Psoas muscle (tissue), 8 donors: Measurements from ENCODE around the gene GGT7. TPM values are rescaled to one million over a fixed set of nuclear protein-coding genes. Genes with fewer than 3 reads are reported as not detected.

Experiments
- ATAC-seq, 4 donors: fragments of 200-7000 bp; cut with Tn5 transposase; one replicate each; pipeline ENCODE4 v1.9.1; 2020; ENCODE audit warnings: moderate library complexity in 3 of 4, mild to moderate bottlenecking in 2 of 4
- DNase-seq, 2 donors: peaks; one replicate each; pipeline ENCODE4 v3.0.0-alpha.2; 2020
- H3K27ac ChIP-seq: fragments of 200-600 bp; one replicate; pipeline ENCODE4 v1.8.0; 2022
- H3K27me3 ChIP-seq, 3 donors: fragments of 200-600 bp in 1 of 3; one replicate each; pipeline versions ENCODE4 v1.6.1 to v1.8.0; 2013 to 2022; ENCODE audit warnings: low read length in 2 of 3, mild to moderate bottlenecking in 2 of 3, moderate library complexity in 1 of 3; ENCODE audit not compliant: insufficient read depth in 3 of 3
- H3K36me3 ChIP-seq, 2 donors: fragments of 200-600 bp in 1 of 2; one replicate each; pipeline versions ENCODE4 v1.6.1 to v1.8.0; 2013 to 2022; ENCODE audit warnings: low read depth in 1 of 2, mild to moderate bottlenecking in 1 of 2, moderate library complexity in 1 of 2; ENCODE audit not compliant: insufficient read depth in 1 of 2
- H3K4me1 ChIP-seq: fragments of 200-600 bp; one replicate; pipeline ENCODE4 v1.8.0; 2022
- H3K4me3 ChIP-seq: fragments of 200-600 bp; one replicate; pipeline ENCODE4 v1.8.0; 2022; ENCODE audit warnings: mild to moderate bottlenecking
- H3K9me3 ChIP-seq: fragments of 200-600 bp; one replicate; pipeline ENCODE4 v1.8.0; 2022
- CTCF ChIP-seq: fragments of 200-600 bp; IDR thresholded peaks from one replicate; pipeline ENCODE4 v1.8.0; 2022; ENCODE audit warnings: antibody characterized with exemption
- WGBS, 3 donors: extraction: QIAGEN DNeasy Blood & Tissue Kit; methylation state at CpG; one replicate each; pipeline versions ENCODE4 v1.1.6 to v1.1.7; 2013; 5-methylcytosine and 5-hydroxymethylcytosine counted together
- intact Hi-C, 2 donors: fragments of 100-400 bp; cut with DNase I; formaldehyde crosslinking; loops; one replicate each; pipeline versions ENCODE4 v1.11.0 to v1.14.2; 2022
- polyA plus RNA-seq, 3 donors: library from polyadenylated mRNA; stranded (reverse); fragments of 200-250 nt; gene quantifications; one replicate each; pipeline ENCODE4 v1.2.3, GENCODE V29; 2013
- total RNA-seq, 4 donors: library from RNA; stranded (reverse); fragmentation: NEBNext Ultra II Directional in 2 of 4; extraction: Animal tissue kit (Norgen Biotek cat#: 25700) in 2 of 4; gene quantifications; one replicate each; pipeline versions ENCODE4 v1.2.1 to v1.2.4, GENCODE V29; 2021 to 2023
- donor health status: healthy with polysubstance abuse.
- donor health status: DM: no; HTN: no; CAD: no; lungs with moderate emphysema.
- donor health status: Bipolar disorder and iron deficiency.
- donor health status: healthy.
- donor health status: DM: yes; HTN: yes; CAD: no.
- donor health status: DM: no; HTN: no; CAD: no.
- donor health status: DM: no; HTN: no; CAD: no.
- donor health status: DM: yes; HTN: yes; CAD: no.

Gene GGT7
- total and polyA plus RNA-seq, 7 donors = 4.8 to 36.2 (median 28.0) TPM

GRCh38 chr20:34806255-34806654, 66.4 kb downstream of the GGT7 start:
- Histone ChIP-seq H3K36me3 (peaks cover 0 to 7% of the 10 kb centered on the region in 2 donors), H3K27ac (no peak overlapping the region), H3K4me1 (peaks cover 1% of the 10 kb centered on the region), H3K4me3 (no peak overlapping the region), H3K27me3 (no peaks in the 10 kb centered on the region), H3K9me3 (no peaks in the 10 kb centered on the region)
- DNase-seq (no peak), ATAC-seq (no peak)
- intact Hi-C loops = no loop called here
- TF ChIP-seq CTCF = no peak

GRCh38 chr20:34798871-34799270, 73.8 kb downstream of the GGT7 start:
- ATAC-seq (no peak), DNase-seq (no peak)
- Histone ChIP-seq H3K4me1 (peaks cover 28% of the 10 kb centered on the region), H3K4me3 (no peak overlapping the region), H3K36me3 (no peaks in the 10 kb centered on the region), H3K27me3 (no peaks in the 10 kb centered on the region), H3K9me3 (no peaks in the 10 kb centered on the region), H3K27ac (no peak overlapping the region)
- intact Hi-C loops = no loop called here
- TF ChIP-seq CTCF = no peak

- DNase-seq (no peak), ATAC-seq (peak in 3 of 4 donors; percentile 18 to 36 (median 36))
- no peak overlapping the region for H3K4me3 ChIP-seq
- H3K4me1 ChIP-seq = peaks cover 33% of the 10 kb centered on the region
- H3K27me3 ChIP-seq = no peaks in the 10 kb centered on the region
- 63 to 67% (median 63%) methylated on average over 3 of the region's 3 CpGs for WGBS, 3 donors
- TF ChIP-seq CTCF = no peak
- no peaks in the 10 kb centered on the region for H3K36me3 ChIP-seq
- no peak overlapping the region for H3K27ac ChIP-seq
- H3K9me3 ChIP-seq = no peaks in the 10 kb centered on the region
- intact Hi-C loops = no loop called here
These were observed 74.3 kb downstream of the GGT7 start for GRCh38 chr20:34798328-34798727.

- 86 to 93% (median 87%) methylated on average over 8 of the region's 8 CpGs for WGBS, 3 donors
- peak in 3 of 4 donors; percentile 31 to 46 (median 34) for ATAC-seq
These were observed 75.4 kb downstream of the GGT7 start for GRCh38 chr20:34797012-34797995.

More at GRCh38 chr20:34797012-34797995, 75.4 kb downstream of the GGT7 start:
- no peak overlapping the region for H3K27ac ChIP-seq
- H3K4me1 ChIP-seq = peaks cover 38% of the 10 kb centered on the region
- H3K27me3 ChIP-seq = no peaks in the 10 kb centered on the region
- no peaks in the 10 kb centered on the region for H3K9me3 ChIP-seq
- no peak for DNase-seq
- no peak for TF ChIP-seq CTCF
- intact Hi-C loops = no loop called here
- H3K4me3 ChIP-seq = no peak overlapping the region
- no peaks in the 10 kb centered on the region for H3K36me3 ChIP-seq

Other genes starting within 250 kb of the GGT7 start
- gene PIGU, start 195.8 kb downstream of the GGT7 start, total RNA-seq = 10 to 100 TPM in 3 of 4 donors, 1 to 10 TPM in 1; 9.5 to 15.0 (median 10.6) TPM
- gene PIGU, start 195.8 kb downstream of the GGT7 start, polyA plus RNA-seq = 10 to 100 TPM; 16.4 to 34.2 (median 17.1) TPM
- 10 to 100 TPM; 22.2 to 37.4 (median 27.8) TPM for gene TP53INP2, start 168.5 kb downstream of the GGT7 start, total RNA-seq
- 10 to 100 TPM; 20.5 to 42.8 (median 23.8) TPM for gene TP53INP2, start 168.5 kb downstream of the GGT7 start, polyA plus RNA-seq
- 10 to 100 TPM; 11.0 to 15.7 (median 13.0) TPM for gene NCOA6, start 47.2 kb downstream of the GGT7 start, total RNA-seq
- gene NCOA6, start 47.2 kb downstream of the GGT7 start, polyA plus RNA-seq = 1 to 10 TPM; 5.6 to 7.2 (median 6.9) TPM
- 100 to 1,000 TPM; 106 to 161 (median 115) TPM for gene ACSS2, start 3.8 kb upstream of the GGT7 start, total RNA-seq
- gene ACSS2, start 3.8 kb upstream of the GGT7 start, polyA plus RNA-seq = 10 to 100 TPM; 15.9 to 68.0 (median 56.7) TPM
- 10 to 100 TPM; 21.5 to 36.6 (median 26.6) TPM for gene GSS, start 83.0 kb upstream of the GGT7 start, total RNA-seq
- 10 to 100 TPM; 14.5 to 26.9 (median 24.5) TPM for gene GSS, start 83.0 kb upstream of the GGT7 start, polyA plus RNA-seq
- 100 to 1,000 TPM in 1 of 4 donors, 10 to 100 TPM in 3; 10.6 to 101 (median 22.1) TPM for gene MYH7B, start 83.0 kb upstream of the GGT7 start, total RNA-seq
- gene MYH7B, start 83.0 kb upstream of the GGT7 start, polyA plus RNA-seq = 10 to 100 TPM in 1 of 3 donors, 1 to 10 TPM in 2; 5.7 to 15.0 (median 6.4) TPM
- 10 to 100 TPM; 36.0 to 62.3 (median 58.1) TPM for gene TRPC4AP, start 220.0 kb upstream of the GGT7 start, total RNA-seq
- 10 to 100 TPM; 42.0 to 51.7 (median 42.4) TPM for gene TRPC4AP, start 220.0 kb upstream of the GGT7 start, polyA plus RNA-seq